WTC11 (cell line): ENCODE data around the gene ATP9B. TPM values are rescaled to one million over a fixed set of nuclear protein-coding genes. Genes with fewer than 3 reads are reported as not detected.

ENCODE experiments used
- ATAC-seq: fragments of 200-7000 bp; cut with Tn5 transposase; 2 replicates; pipeline ENCODE4 v1.10.0; 2021; ENCODE audit warnings: mild to moderate bottlenecking, moderate library complexity
- CTCF ChIA-PET: fragments of 300-600 bp; sonication (Branson Sonifier 250); formaldehyde crosslinking; loops from one replicate; lab custom pipeline; 2021; ENCODE audit warnings: antibody characterized with exemption; lab: Charles Lee
- POLR2A ChIA-PET: fragments of 350-600 bp; sonication (Branson Sonifier 250); formaldehyde crosslinking; loops from one replicate; lab custom pipeline; 2021; ENCODE audit warnings: antibody characterized with exemption; lab: Charles Lee
- DNase-seq: peaks from one replicate; pipeline ENCODE4 v3.0.0; 2021; ENCODE audit warnings: low spot score
- H3K27ac Mint-ChIP-seq: 2 replicates; pipeline ENCODE4 v1.8.0; 2021; ENCODE audit warnings: mixed read lengths
- H3K27me3 Mint-ChIP-seq: 2 replicates; pipeline ENCODE4 v1.8.0; 2021; ENCODE audit warnings: low read depth, mild to moderate bottlenecking, moderate library complexity, mixed read lengths
- H3K36me3 Mint-ChIP-seq: 2 replicates; pipeline ENCODE4 v1.8.0; 2021; ENCODE audit warnings: mixed read lengths
- H3K4me1 Mint-ChIP-seq: 2 replicates; pipeline ENCODE4 v1.8.0; 2022; ENCODE audit warnings: mixed read lengths
- H3K4me3 Mint-ChIP-seq: 2 replicates; pipeline ENCODE4 v1.8.0; 2021; ENCODE audit warnings: mild to moderate bottlenecking, moderate library complexity, mixed read lengths
- H3K9me3 Mint-ChIP-seq: 2 replicates; pipeline ENCODE4 v1.8.0; 2021; ENCODE audit warnings: mixed read lengths
- AR ChIP-seq: fragments of 250-450 bp; sonication (Bioruptor Pico); IDR thresholded peaks from 2 replicates; pipeline ENCODE4 v1.9.0; 2021; ENCODE audit warnings: mild to moderate bottlenecking
- ARID4B ChIP-seq: sonication (generic); formaldehyde crosslinking; IDR thresholded peaks from 2 replicates; pipeline ENCODE4 v1.8.0; 2023; ENCODE audit warnings: missing genetic modification reagents, mild to moderate bottlenecking, borderline replicate concordance
- CREB1 ChIP-seq: sonication (generic); formaldehyde crosslinking; IDR thresholded peaks from 2 replicates; pipeline ENCODE4 v1.8.0; 2023; ENCODE audit warnings: mild to moderate bottlenecking, missing genetic modification reagents
- E2F5 ChIP-seq: sonication (generic); formaldehyde crosslinking; IDR thresholded peaks from 2 replicates; pipeline ENCODE4 v1.8.1; 2022; ENCODE audit warnings: mild to moderate bottlenecking, moderate library complexity, missing genetic modification reagents
- FOXK1 ChIP-seq: sonication (generic); formaldehyde crosslinking; IDR thresholded peaks from 2 replicates; pipeline ENCODE4 v1.8.0; 2022; ENCODE audit warnings: mild to moderate bottlenecking, moderate library complexity, missing genetic modification reagents
- GABPB1 ChIP-seq: sonication (generic); formaldehyde crosslinking; IDR thresholded peaks from 2 replicates; pipeline ENCODE4 v1.8.1; 2023; ENCODE audit warnings: mild to moderate bottlenecking, missing genetic modification reagents
- MXD4 ChIP-seq: fragments of 250-450 bp; sonication (Bioruptor Pico); IDR thresholded peaks from 2 replicates; pipeline ENCODE4 v1.8.0; 2021; ENCODE audit warnings: mild to moderate bottlenecking, moderate library complexity, borderline replicate concordance
- MYBL2 ChIP-seq: sonication (generic); formaldehyde crosslinking; IDR thresholded peaks from 2 replicates; pipeline ENCODE4 v1.8.1; 2023; ENCODE audit warnings: mild to moderate bottlenecking, moderate library complexity, missing genetic modification reagents
- NFATC4 ChIP-seq: fragments of 250-450 bp; sonication (Bioruptor Pico); IDR thresholded peaks from 2 replicates; pipeline ENCODE4 v1.9.0; 2021; ENCODE audit warnings: mild to moderate bottlenecking
- NFYB ChIP-seq: sonication (generic); formaldehyde crosslinking; conservative IDR thresholded peaks from 2 replicates; pipeline ENCODE4 v1.8.0; 2022; ENCODE audit warnings: low read depth, missing genetic modification reagents
- NR3C1 ChIP-seq: sonication (generic); formaldehyde crosslinking; conservative IDR thresholded peaks from 2 replicates; pipeline ENCODE4 v1.8.1; 2023; ENCODE audit warnings: low read depth, mild to moderate bottlenecking, missing genetic modification reagents
- SMAD3 ChIP-seq: sonication (generic); formaldehyde crosslinking; IDR thresholded peaks from 2 replicates; pipeline ENCODE4 v1.8.0; 2022; ENCODE audit warnings: missing genetic modification reagents, mild to moderate bottlenecking, borderline replicate concordance
- SOX15 ChIP-seq: fragments of 250-450 bp; sonication (Bioruptor Pico); IDR thresholded peaks from 2 replicates; pipeline ENCODE4 v1.9.0; 2021; ENCODE audit warnings: mild to moderate bottlenecking
- ZMAT4 ChIP-seq: fragments of 250-450 bp; sonication (Bioruptor Pico); IDR thresholded peaks from 2 replicates; pipeline ENCODE4 v1.9.0; 2021; ENCODE audit warnings: mild to moderate bottlenecking
- ZNF138 ChIP-seq: sonication (generic); formaldehyde crosslinking; conservative IDR thresholded peaks from 2 replicates; pipeline ENCODE4 v1.8.1; 2022; ENCODE audit warnings: mild to moderate bottlenecking, moderate library complexity, missing genetic modification reagents
- ZNF232 ChIP-seq: sonication (generic); formaldehyde crosslinking; IDR thresholded peaks from 2 replicates; pipeline ENCODE4 v1.8.0; 2022; ENCODE audit warnings: mild to moderate bottlenecking, missing genetic modification reagents
- ZNF317 ChIP-seq: sonication (generic); formaldehyde crosslinking; IDR thresholded peaks from 2 replicates; pipeline ENCODE4 v1.8.1; 2023; ENCODE audit warnings: low read depth, mild to moderate bottlenecking, moderate library complexity, missing genetic modification reagents, borderline replicate concordance
- ZNF512 ChIP-seq: sonication (generic); formaldehyde crosslinking; IDR thresholded peaks from 2 replicates; pipeline ENCODE4 v1.8.1; 2022; ENCODE audit warnings: missing genetic modification reagents, borderline replicate concordance
- ZNF671 ChIP-seq: fragments of 250-450 bp; sonication (Bioruptor Pico); IDR thresholded peaks from 2 replicates; pipeline ENCODE4 v1.8.0; 2021; ENCODE audit warnings: mild to moderate bottlenecking
- total RNA-seq: library from RNA; stranded (reverse); gene quantifications from 3 replicates; pipeline ENCODE4 v1.2.3, GENCODE V29; 2021

ATP9B gene
- total RNA-seq, 1 experiment from 2014 or later, result 19.0 TPM

DNA sequence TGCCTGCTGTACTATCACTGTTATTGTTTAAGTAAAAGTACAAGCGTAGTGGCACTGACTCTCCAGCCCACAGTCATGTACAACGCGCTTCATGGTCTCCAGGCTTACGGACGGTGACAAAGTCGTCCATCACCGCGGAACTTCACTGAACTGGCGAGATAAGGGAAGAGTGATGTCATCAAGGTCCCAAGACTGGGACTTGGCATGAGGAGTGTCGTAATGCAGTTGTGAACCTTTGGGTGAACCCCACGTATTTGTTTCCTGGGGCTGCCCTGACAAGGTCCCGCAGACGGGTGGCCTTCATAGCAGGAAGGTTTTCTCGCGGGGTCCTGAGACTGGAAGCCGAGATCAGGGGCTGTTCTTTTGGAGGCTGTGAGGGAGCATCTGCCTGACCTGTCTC lies 343.8 kb downstream of the ATP9B start:
- DNase-seq, result no peak
- CTCF ChIA-PET, result no interaction called here
- no peak for ATAC-seq
- Mint-ChIP-seq H3K36me3 (peaks cover 3% of the 10 kb centered on the region; the same call in 1 of the 2 replicates), H3K4me1 (peaks cover 5% of the 10 kb centered on the region), H3K27me3 (no peaks in the 10 kb centered on the region), H3K27ac (0 out of 2 replicates have a peak overlapping the region, but pooled peaks have one; percentile 37), H3K4me3 (no peak overlapping the region), H3K9me3 (no peaks in the 10 kb centered on the region)
- POLR2A ChIA-PET, result no interaction called here
- TF ChIP-seq GABPB1 (no peak), E2F5 (CRISPR knock-in tag) (no peak), ZNF512 (CRISPR knock-in tag) (no peak)

DNA sequence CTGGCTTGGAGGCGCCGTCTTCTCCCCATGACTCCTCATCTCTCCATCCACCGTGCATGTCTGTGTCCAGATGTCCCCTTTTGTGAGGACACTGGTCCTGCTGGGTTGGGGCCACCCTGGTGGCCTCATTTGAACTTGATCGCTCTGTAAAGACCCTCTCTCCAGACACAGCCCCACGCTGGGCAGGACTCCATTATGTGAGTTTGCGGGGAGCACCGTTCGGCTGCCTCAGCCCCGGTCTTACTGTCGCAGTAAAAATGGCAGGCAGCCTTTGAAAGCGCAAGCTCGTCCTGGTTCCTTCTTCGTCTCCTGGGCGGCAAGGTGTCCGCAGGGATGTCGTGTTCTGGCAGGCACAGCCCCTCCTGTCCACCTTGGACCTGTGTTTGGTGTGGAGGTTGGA lies 344.2 kb downstream of the ATP9B start:
- no peak overlapping the region for H3K4me3 Mint-ChIP-seq
- H3K36me3 Mint-ChIP-seq, result peaks cover 3% of the 10 kb centered on the region; the same call in 1 of the 2 replicates
- H3K27ac Mint-ChIP-seq, result peak overlapping the region; percentile 60; the same call in 1 of the 2 replicates
- H3K27me3 Mint-ChIP-seq, result no peaks in the 10 kb centered on the region
- peaks cover 4% of the 10 kb centered on the region for H3K4me1 Mint-ChIP-seq
- TF ChIP-seq SMAD3 (no peak), NFYB (CRISPR knock-in tag) (no peak), ZNF317 (CRISPR knock-in tag) (no peak), MXD4 (CRISPR knock-in tag) (no peak), ZNF671 (no peak), SOX15 (CRISPR knock-in tag) (no peak), NR3C1 (CRISPR knock-in tag) (no peak), GABPB1 (no peak), FOXK1 (CRISPR knock-in tag) (no peak), ZNF138 (no peak), AR (no peak), ARID4B (CRISPR knock-in tag) (no peak), MYBL2 (no peak), ZMAT4 (CRISPR knock-in tag) (no peak), NFATC4 (CRISPR knock-in tag) (no peak), CREB1 (CRISPR knock-in tag) (no peak), ZNF232 (CRISPR knock-in tag) (no peak)
- TF ChIP-seq, all 79 proteins: peak for 0
- ATAC-seq, result no peak
- H3K9me3 Mint-ChIP-seq, result no peaks in the 10 kb centered on the region
- no peak for DNase-seq
- POLR2A ChIA-PET, result no interaction called here
- CTCF ChIA-PET, result no interaction called here
